GM21515 (cell line): ENCODE measurements around the gene HNRNPA3.
"Not testable (repeated sequence)": the region's sequence is repeated elsewhere in the genome, so short reads cannot be mapped to it uniquely, and the experiment has no call there.

Experiments
- ATAC-seq: cut with Tn5 transposase; IDR thresholded peaks from one replicate; pipeline ENCODE4 v1.9.1; 2021; ENCODE audit not compliant: unreplicated experiment

The HNRNPA3 gene

GRCh38 chr2:177254433-177255226 is 42.0 kb downstream of the HNRNPA3 start:
- no peak for ATAC-seq

- ATAC-seq = no peak
Measured at GRCh38 chr2:177255227-177255601, 42.6 kb downstream of the HNRNPA3 start.

GRCh38 chr2:177256026-177256425 is 43.4 kb downstream of the HNRNPA3 start:
- no peak for ATAC-seq

GRCh38 chr2:177256695-177257094 is 44.1 kb downstream of the HNRNPA3 start:
- no peak for ATAC-seq

- no peak for ATAC-seq
Measured at GRCh38 chr2:177257471-177257870, 44.9 kb downstream of the HNRNPA3 start.

- ATAC-seq = no peak
Measured at GRCh38 chr2:177258059-177258458, 45.5 kb downstream of the HNRNPA3 start.

GRCh38 chr2:177260379-177260778 is 47.8 kb downstream of the HNRNPA3 start:
- ATAC-seq = no peak

- no peak for ATAC-seq
Measured at GRCh38 chr2:177261116-177262060, 48.8 kb downstream of the HNRNPA3 start.

GRCh38 chr2:177262092-177262491 is 49.5 kb downstream of the HNRNPA3 start:
- ATAC-seq = no peak

GRCh38 chr2:177262958-177263450 is 50.4 kb downstream of the HNRNPA3 start:
- ATAC-seq = no peak

- ATAC-seq = peak; percentile 51
Measured at GRCh38 chr2:177263451-177264208, 51.0 kb downstream of the HNRNPA3 start.

GRCh38 chr2:177264209-177264692 is 51.7 kb downstream of the HNRNPA3 start:
- ATAC-seq = peak; percentile 18

- ATAC-seq = peak; percentile 70
Measured at GRCh38 chr2:177264693-177265587, 52.3 kb downstream of the HNRNPA3 start, which contains the start of gene NFE2L2. TSS of gene NFE2L2 (minus strand) at chr2:177264727. CDS start at chr2:177264576, 151 bp downstream.

GRCh38 chr2:177265824-177266817 is 53.5 kb downstream of the HNRNPA3 start:
- ATAC-seq = no peak

GRCh38 chr2:177266955-177267354 is 54.4 kb downstream of the HNRNPA3 start:
- not testable (repeated sequence) for ATAC-seq

- ATAC-seq = no peak
Measured at GRCh38 chr2:177268187-177268871, 55.7 kb downstream of the HNRNPA3 start.

GRCh38 chr2:177268901-177269300 is 56.3 kb downstream of the HNRNPA3 start:
- ATAC-seq = no peak

GRCh38 chr2:177270531-177270930 is 57.9 kb downstream of the HNRNPA3 start:
- no peak for ATAC-seq
